GM21367 (cell line): ENCODE data around the gene ACADM.
"Not testable (repeated sequence)": the region's sequence is repeated elsewhere in the genome, so short reads cannot be mapped to it uniquely, and the experiment has no call there.

Experiments used
- ATAC-seq: cut with Tn5 transposase; IDR thresholded peaks from one replicate; pipeline ENCODE4 v1.9.1; 2021; ENCODE audit not compliant: unreplicated experiment

The ACADM gene

GRCh38 chr1:75733661-75734060, 9.2 kb downstream of the ACADM start:
- ATAC-seq = no peak

GRCh38 chr1:75736016-75736415, 11.5 kb downstream of the ACADM start:
- ATAC-seq = no peak

GRCh38 chr1:75742047-75742625, 17.6 kb downstream of the ACADM start:
- ATAC-seq = no peak

DNA sequence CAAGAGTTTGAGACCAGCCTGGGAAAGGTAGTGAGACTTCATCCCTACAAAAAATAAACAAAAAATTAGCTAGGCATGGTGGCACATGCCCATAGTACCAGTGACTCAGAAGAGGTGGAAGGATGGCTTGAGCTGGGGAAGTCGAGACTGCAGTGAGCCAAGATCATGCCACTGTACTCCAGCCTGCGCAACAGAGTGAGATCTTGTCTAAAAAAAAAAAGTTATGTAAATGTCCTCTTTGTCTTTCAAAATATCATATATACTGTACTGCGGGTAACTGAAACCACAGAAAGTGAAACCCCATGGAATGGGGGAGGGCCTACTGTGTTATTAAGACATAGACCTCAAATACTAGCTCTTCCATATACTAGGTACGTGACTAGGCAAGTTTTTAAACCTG, 20.8 kb downstream of the ACADM start:
- ATAC-seq = peak; percentile 76

DNA sequence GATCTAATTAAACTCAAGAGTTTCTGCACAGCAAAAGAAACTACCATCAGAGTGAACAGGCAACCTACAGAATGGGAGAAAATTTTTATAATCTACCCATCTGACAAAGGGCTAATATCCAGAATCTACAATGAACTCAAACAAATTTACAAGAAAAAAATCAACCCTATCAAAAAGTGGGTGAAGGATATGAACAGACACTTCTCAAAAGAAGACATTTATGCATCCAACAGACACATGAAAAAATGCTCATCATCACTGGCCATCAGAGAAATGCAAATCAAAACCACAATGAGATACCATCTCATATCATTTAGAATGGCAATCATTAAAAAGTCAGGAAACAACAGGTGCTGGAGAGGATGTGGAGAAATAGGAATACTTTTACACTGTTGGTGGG, 32.7 kb downstream of the ACADM start:
- not testable (repeated sequence) for ATAC-seq

GRCh38 chr1:75758543-75758942, 34.0 kb downstream of the ACADM start:
- ATAC-seq = not testable (repeated sequence)

DNA sequence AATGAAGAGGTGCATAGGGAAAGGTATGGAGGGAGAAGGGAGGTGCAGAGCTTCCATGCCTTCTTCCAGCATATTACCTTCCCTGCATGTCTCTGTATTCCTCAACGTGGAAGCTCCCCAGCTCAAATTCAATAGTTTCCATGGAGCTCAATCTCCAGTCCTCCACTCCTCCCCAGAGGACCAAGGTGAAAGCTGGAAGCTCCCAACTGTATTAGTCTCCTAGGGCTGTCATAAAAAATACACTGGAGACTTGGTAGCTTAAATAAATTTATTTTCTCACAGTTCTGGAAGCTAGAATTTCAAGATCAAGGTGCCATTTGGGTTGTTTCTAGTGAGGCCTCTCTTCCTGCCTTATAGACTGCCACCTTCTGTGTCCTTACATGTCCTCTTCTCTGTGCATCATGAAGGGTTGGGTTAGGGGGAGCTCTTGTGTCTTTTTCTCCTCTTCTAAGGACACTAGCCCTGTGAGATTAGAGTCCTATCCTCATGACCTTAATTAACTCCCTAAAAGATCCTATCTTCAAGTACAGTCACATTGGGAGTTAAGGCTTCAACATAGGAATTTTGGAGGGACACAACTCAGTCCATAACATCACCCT, 39.6 kb downstream of the ACADM start:
- no peak for ATAC-seq

DNA sequence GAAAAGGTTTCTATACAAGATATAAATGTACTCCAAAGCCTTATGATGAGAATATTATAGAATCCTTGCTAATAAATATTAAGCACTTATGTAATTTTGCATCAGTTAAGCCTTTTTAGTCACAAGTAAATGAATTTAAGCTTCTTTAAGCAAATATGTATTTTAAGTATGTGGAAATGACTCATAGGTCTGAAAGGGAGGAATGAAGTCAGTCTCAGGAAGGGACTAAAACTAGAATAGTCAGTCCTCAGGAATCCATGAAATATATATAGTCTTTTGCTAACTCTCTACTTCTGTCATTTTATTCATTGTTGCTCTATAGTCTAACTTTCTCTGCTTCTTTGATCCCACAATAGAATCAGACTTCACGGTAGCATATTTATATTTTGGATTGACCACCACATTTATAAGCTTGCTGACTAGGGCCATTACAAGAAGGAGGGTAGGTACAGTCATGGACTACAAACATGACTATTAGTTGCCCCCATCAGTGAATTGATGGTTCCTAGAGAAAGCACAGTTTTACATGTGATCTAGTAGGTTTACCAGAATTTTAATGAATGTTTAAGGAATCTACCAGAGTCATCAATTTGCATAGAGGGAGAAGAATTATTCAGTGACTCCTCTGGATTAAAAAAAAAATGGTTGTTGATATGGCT, 41.3 kb downstream of the ACADM start:
- ATAC-seq = no peak

DNA sequence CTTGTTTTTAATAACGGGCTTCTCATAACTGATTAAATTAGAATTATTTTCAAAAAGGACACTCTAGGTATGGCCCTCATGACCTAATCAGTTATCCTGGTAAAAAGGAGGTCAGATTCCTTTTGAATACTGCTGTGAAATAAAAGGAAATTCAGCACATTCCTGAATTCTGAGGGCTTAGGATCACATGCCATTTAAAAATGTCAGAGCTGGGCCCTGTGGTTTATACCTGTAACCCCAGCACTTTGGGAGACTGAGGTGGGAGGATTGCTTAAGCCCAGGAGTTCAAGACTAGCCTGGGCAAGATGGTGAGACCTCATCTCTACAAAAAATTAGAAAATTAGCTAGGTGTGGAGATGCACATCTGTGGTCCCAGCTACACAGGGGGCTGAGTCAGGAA, 43.5 kb downstream of the ACADM start:
- no peak for ATAC-seq

DNA sequence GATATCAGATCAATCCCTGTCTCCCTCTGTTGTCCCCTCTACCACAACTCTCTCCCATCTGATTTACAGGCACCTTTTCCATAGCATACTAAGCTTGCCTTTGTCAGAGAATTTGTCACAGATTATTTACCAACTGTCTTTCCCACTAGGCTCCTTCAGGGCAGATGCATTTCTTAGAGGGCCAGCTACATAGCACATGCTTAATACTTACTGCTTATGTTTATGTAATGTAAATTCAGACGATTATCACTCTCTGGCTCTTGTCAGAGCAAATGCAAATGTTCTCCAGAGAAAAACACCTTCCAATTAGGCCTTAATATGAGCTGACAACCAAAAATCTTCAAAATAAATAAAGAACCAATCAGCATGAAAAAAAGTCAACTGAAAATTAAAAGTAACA, 46.3 kb downstream of the ACADM start:
- no peak for ATAC-seq

DNA sequence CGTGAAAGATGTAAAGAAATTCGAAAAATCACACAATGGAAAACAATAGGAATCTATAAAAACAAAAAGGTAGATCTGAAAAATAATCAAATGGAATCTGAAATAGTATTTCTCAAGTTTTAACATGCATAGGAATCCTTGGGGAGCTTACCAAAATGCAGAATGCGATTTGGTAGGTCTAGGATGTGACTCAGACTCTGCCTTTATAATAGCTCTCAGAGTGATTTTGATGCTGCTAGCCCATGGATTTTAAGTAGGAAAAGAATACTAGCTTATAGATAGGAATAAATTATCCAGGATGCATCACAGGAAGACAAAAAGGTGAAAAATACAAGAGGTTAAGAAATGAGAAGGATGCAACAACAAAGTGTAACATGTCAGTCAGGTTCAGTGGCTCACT, 47.5 kb downstream of the ACADM start:
- no peak for ATAC-seq

DNA sequence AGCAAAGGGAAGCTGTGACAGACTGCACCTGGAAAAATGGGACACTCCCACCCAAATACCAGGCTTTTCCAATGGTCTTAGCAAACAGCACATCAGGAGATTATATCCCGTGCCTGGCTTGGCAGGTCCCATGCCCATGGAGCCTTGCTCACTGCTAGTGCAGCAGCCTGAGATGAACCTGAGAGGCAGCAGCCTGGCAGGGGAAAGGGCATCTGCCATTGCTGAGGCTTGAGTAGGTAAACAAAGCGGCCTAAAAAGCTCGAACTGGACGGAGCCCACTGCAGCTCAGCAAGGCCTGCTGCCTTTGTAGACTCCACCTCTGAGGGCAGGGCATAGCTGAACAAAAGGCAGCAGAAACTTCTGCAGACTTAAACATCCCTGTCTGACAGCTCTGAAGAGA, 53.3 kb downstream of the ACADM start:
- not testable (repeated sequence) for ATAC-seq

- ATAC-seq = not testable (repeated sequence)
These were observed 54.2 kb downstream of the ACADM start for GRCh38 chr1:75778694-75779093.

- not testable (repeated sequence) for ATAC-seq
These were observed 55.7 kb downstream of the ACADM start for GRCh38 chr1:75780183-75780582.

- not testable (repeated sequence) for ATAC-seq
These were observed 59.4 kb downstream of the ACADM start for GRCh38 chr1:75783920-75784319.

GRCh38 chr1:75785320-75785982, 60.9 kb downstream of the ACADM start:
- ATAC-seq = peak; percentile 1

- ATAC-seq = peak; percentile 56
These were observed 61.7 kb downstream of the ACADM start, which contains the start of gene RABGGTB for GRCh38 chr1:75785983-75786853. Gene RABGGTB, plus strand, starts transcription at chr1:75786256. Its CDS starts 16 bp downstream, at chr1:75786272.

GRCh38 chr1:75786901-75787493, 62.5 kb downstream of the ACADM start:
- ATAC-seq = no peak

DNA sequence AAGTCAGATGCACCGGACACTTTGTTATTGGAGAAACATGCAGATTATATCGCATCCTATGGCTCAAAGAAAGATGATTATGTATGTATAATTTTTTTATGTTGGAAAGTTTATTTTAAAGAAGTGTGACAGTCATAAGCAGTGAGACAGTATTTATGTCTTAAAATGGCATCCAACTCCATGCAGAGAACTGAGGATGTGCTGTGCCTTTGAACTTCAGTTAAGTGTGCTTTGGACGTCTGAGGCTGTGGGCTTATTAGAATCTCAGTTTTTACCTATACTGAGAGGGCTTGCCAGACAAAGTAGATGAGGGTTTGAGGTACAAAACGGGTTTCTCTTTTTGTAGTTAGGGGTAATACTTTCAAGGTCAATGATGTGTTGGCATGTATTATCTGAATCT, 63.0 kb downstream of the ACADM start:
- no peak for ATAC-seq

GRCh38 chr1:75789988-75790387, 65.5 kb downstream of the ACADM start:
- ATAC-seq = no peak

DNA sequence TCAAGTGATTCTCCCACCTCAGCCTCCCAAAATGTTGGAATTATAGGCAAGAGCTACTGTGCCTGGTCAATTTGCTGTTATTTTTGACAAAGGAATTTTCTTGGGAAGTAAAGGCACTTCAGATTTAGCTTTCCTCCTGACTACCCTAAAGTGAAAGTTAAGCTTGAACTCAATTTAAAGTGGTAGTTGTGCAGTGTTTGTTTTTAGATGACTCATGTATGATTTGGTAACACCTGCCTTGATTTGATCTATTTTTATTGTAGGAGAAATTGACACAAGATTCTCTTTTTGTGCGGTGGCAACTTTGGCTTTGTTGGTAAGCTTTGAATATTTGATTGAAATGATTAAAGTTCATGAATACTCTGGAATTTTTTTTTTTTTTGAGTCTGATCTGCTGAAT, 66.5 kb downstream of the ACADM start:
- no peak for ATAC-seq
